DMS 273 treated with DMSO at 0.1 percent for 48 hours (cell line): ENCODE data around the gene GUF1.
"Not testable (repeated sequence)": the region's sequence is repeated elsewhere in the genome, so short reads cannot be mapped to it uniquely, and the experiment has no call there.

ENCODE experiments used
- DNase-seq: peaks from one replicate; lab custom pipeline; 2025; lab: John Stamatoyannopoulos, UW

Gene GUF1

DNA sequence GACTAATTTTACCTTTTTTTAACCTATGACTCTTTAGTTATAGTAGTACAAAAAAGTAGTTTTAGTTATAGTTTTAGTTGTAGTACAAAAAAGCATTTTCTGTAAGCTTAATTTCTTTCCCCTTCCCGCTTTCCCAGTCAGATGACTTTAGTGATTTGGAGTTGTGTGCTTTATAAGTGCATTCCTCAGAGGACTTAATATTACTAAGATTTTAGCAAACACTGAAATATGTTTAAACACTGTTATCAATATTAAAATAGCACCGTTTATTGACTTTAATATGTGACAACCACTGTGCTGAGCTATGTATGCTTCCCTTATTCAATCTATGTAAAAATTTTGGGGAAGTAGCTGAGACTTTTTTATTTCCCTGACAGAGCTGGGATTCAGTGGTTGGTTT is 22.8 kb downstream of the GUF1 start:
- DNase-seq = no peak

DNA sequence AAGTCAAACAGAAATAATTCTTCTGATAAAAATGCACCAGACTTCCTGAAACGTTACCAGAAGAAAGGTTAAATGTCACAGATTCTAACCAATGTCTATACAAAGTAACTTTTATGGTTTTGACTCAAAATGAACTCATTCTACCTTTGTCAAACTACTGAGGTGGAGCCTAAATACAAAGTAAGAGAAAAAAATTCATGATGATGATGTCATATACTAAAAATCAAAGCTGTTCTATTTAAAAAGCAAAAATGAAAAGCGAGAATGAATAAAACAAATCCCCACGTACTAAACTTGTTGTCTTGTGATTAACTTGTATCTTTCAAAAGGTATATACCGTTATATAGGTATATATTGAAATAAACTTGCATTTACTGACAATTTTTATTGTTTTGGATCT is 26.5 kb downstream of the GUF1 start:
- no peak for DNase-seq

DNA sequence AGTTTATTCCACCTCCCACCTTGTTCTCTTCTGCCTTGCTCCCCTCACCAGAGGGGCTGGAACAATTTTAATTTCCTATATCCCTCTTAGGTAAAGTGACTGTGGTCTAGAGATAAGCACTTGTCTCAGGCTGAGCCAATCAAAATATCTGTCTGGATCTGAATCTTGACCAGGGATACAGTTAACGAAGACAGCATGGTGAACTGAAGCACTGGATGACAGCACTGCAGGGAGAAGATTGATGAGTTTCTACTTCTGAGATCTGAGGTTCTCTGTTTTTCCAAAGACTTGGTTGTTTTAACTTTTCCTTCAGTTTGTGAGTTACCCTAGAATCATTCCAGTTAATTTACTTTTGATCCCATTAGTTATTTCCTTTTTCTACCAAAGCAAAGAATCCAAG is 34.9 kb downstream of the GUF1 start:
- no peak for DNase-seq

DNA sequence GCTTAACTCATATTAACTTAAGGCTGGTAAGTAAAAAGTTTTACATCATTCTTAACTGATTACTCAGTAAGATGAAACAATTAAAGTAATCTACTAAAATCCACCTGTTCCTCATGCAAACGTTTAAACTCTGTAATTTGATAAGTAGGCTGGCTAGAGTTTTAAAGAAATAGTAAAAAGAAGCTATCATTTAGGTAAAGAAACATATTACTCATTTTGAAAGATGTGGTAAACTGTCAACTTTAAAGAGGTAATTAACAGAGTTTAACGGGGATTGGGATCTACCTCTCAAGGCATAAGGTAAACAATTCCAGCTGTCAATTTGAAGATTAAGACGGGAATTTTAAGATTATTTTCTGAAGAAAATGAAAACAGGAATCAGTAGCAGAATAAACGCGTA is 38.4 kb downstream of the GUF1 start:
- no peak for DNase-seq

DNA sequence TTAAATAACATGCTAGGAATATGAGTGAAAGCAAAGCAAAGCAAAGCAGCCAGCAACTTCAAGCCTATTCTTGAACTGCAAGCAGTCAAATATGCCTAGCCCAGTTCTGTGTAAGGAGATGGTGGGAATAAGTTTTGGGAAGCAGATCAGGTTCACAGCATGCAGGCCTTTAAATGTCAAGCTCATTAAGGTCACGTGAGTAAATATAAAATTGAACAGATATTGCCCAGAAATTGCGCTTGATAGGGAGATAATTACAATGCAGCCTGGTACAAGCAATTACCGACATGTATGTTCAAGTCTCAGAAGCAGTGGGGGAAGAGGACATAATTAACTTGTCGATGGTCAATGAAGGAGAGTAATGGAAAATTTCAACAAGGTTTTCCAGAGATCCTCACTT is 42.2 kb downstream of the GUF1 start:
- DNase-seq = no peak

DNA sequence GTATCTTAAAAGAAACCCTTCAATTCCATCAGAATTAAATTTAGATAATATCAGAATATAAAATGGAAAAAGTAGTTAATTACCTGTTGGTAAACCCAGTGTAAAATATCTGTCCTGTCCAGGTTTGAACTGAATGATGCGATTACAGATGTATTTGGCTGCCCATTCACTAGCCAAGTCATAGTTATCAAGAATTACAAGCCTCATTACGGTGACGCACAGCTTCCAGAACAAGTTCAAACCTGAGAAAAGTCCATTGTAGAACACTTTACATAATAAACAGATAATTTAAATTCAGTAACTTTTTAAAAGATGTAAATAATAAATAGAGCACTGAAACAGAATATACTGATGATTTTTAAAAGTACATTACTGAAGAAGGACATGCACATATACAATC is 43.8 kb downstream of the GUF1 start:
- DNase-seq = no peak

DNA sequence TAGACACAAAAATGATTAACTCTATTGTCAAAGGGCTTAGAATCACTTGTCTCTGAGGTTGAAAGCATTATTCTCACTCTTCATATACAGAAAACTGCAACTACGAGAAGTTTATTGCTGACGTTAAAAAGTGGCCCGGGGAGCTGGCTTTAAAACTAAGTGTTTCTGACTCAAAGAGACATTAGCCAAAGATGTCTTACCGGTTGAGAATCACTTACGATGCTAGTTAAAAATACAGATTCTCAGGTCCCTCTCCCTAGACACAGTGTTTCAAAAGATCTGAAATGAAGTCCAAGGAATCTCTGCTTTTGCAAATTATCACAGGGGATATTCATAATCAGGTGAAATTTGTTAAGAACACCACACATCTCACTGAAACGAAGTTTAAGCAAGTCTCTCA is 46.9 kb downstream of the GUF1 start:
- no peak for DNase-seq

DNA sequence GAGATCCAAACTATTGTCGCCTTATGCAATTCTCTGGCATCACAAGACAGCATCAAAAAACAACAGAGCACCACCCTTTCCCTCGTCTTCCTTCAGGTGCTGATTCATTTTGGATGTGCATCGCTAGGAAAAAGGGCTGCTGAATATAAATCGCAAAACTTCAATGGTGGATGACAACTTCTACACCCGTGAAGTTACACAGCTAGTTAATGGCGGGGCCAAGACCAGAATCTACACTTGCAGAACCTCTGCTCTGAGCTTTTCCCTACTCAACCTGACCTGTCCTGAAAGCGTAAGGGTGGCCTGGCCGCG is 47.5 kb downstream of the GUF1 start:
- DNase-seq = no peak

DNA sequence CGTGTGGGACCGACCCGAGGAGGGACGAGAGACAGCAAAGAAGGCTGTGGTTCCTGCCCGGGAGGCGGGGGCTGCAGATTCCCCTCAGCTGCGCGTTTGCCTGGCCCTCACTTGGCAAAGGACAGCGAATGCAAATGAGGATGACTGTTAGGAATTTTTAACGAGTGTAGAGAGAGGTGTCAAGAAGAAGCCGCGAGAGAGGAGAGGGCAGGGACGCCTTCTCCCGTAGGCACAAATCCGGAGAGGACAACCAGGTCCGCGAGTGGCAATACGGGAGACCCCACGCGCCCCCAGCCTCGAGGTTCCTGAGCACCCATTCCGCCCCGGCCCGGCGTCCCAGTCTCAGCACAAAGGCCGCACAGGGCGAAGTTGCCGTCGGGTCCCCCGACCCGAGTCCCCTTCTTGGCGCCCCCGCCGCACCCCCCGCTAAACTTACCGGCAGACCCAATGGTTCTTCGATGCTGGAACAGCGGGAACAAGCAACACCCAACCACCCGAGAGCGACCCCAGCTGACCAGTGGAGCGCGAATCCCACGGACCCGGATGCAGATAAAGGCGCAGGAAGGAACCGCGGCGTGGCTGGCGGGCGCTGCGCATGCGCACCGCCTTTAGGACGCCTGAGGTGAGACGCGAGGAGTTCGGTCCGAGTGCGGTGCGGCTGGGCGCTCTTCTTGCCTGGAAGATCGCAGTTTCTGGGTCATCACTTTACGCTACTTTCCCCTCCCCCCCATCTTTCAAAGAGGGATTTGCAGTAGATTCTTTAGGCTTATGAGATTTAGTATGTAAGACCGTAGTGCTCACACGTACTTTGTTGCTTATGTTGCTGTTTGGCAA is 48.0 kb downstream of the GUF1 start, which contains the start of gene GNPDA2:
GNPDA2 (minus strand) TSS at position 519 of the 834 bp plus-strand sequence. CDS start 4,349 bp downstream, outside the sequence.
- DNase-seq = peak; percentile 32

DNA sequence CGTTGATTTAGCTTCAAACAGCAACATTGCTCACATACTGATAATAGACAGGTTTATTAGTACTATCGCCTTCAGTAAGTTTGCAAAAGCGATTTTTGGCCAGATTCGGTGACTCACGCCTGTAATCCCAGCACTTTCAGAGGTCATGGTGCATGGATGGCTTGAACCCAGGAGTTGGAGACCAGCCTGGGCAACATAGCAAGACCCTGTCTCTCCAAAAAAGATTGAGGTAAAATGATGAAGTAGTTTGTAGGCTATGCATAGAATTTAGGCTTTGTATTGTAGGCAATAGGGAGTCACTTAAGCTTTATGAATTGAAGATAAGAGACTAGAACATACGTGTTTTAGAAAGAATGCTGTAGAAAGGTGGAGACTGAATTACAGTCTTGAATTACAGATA is 49.3 kb downstream of the GUF1 start:
- no peak for DNase-seq

DNA sequence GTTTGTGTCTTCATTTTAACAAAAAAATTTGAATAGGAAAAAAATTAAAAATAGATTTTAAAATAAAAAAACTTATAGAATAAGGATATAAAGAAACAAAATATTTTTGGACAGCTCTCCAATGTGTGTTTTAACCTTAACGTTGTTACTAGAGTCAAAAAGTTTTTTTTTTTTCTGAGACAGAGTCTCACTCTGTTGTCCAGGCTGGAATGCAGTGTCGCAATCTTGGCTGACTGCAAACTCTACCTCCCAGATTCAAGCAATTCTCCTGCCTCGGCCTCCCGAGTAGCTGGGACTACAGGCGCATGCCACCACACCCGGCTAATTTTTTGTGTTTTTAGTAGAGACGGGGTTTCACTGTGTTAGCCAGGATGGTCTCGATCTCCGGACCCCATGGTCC is 50.5 kb downstream of the GUF1 start:
- DNase-seq = not testable (repeated sequence)

DNA sequence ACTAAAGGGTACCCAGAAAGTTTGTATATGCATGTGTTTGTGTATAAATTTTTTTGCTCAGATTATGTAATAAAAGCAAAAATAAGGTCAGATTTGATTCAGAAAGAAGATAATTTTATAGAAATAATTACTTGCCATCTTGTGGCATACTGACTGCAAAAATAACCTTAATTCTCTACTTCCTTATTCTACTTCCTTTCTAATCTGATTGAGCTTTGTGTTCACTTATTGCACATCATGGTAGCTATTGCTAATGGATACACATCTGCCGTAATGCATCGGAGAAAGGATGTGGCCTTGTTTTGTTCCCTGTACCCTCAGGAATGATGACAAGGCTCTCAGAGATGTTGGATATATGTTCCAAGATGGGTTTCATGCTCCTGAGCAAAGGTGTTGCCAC is 58.7 kb downstream of the GUF1 start:
- DNase-seq = no peak

DNA sequence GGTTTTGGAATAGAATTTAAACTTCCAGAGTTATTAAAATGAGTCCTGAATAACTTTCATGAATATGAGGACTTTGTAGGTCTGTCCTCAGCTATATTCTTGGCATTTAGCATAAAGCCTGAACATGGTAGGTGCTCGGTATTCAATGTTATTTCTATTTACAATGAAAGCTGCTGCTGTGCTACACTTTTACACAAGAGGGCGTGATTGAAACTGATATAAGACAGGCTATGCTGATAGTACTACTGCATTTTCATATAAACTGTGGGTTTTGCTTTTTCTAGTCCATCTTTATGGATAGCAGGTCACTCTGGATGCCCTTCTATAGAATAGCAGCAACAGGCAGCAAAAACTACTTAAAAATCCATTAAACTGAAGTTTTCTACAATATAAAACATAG is 60.4 kb downstream of the GUF1 start:
- DNase-seq = no peak

DNA sequence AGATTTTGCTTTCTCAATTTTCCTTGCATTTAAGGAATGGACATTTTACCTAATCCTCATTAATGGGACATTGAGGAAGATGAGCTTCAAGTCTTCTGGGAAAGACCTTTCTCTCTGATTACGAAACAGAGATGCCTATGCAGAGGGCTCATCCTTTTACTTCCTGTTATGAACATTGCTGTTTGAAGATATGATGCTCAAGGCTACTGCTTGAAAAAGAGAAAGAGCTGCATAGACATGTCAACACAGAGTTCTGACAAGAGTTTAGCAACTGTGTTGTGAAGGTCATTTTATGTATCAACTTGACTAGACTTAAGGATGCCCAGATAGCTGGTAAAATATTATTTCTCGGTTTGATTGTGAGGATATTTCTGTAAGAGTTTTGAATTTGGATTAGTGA is 62.0 kb downstream of the GUF1 start:
- DNase-seq = no peak
